Measurements from ENCODE around the gene NLGN1. TPM values are rescaled to one million over a fixed set of nuclear protein-coding genes. Genes with fewer than 3 reads are reported as not detected.

Gene NLGN1
- polyA plus RNA-seq, 2 of the 4 experiments (the other 2 are of a cell fraction): not detected

DNA sequence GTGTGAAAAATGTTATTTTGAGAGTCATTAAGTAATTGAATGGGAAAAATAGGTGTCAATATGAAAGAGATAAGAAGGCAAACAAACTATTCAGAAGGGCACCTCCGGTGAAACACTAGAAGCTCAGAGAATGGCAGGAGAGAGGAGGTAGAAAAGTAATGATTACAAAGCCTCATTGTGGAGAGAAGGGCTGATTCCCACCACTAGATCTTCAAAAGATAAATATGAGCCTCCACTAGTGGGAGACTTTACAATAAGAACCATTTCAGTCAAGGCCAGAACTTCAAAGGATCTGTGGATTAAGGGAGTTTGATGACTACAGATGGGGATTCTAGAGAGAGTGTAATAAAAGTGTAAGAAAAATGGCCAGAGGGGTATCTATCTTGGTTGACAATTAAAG lies 535.6 kb downstream of the NLGN1 start (continued):
- TF ChIP-seq FOSB (CRISPR knock-in tag; IDR thresholded peaks at IDR 0.05) (no peak), HOXB5 (CRISPR knock-in tag; IDR thresholded peaks at IDR 0.05) (no peak), HOXA7 (CRISPR knock-in tag; IDR thresholded peaks at IDR 0.05) (no peak), HEYL (CRISPR knock-in tag; IDR thresholded peaks at IDR 0.05) (no peak)
- TF ChIP-seq, protein P1, sequence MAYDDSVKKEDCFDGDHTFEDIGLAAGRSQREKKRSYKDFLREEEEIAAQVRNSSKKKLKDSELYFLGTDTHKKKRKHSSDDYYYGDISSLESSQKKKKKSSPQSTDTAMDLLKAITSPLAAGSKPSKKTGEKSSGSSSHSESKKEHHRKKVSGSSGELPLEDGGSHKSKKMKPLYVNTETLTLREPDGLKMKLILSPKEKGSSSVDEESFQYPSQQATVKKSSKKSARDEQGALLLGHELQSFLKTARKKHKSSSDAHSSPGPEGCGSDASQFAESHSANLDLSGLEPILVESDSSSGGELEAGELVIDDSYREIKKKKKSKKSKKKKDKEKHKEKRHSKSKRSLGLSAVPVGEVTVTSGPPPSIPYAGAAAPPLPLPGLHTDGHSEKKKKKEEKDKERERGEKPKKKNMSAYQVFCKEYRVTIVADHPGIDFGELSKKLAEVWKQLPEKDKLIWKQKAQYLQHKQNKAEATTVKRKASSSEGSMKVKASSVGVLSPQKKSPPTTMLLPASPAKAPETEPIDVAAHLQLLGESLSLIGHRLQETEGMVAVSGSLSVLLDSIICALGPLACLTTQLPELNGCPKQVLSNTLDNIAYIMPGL (CRISPR knock-in tag; IDR thresholded peaks at IDR 0.05; ENCODE audit: borderline replicate concordance): no peak

DNA sequence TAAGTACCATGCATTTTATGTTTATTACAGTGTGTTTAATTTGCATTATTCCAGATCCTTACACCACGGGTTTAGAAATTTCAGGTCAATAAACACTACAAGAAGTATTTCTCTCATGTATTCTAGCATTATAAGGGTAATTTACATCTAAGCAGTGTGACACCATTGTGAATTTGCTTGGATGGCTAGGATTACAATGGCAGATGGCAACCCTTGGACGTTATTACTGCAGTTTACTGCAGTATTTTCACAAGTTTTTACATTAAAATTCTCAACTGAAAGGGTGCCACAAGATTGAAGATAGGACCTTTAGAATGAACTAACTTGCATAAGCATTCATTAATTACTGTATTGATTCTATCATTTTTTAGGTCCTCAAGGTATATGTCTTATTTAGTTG lies 538.8 kb downstream of the NLGN1 start:
- ChIA-PET CTCF (no interaction called here), POLR2A (no interaction called here)
- Histone ChIP-seq H3K27ac (no peak overlapping the region), H3K4me2 (no peak overlapping the region), H3K9me3 (no peaks in the 10 kb centered on the region), H3K4me3 (no peak overlapping the region), H3K4me1 (peaks cover 7% of the 10 kb centered on the region; the same call in 1 of the 3 replicates)
- no peak for DNase-seq (ENCODE audit: low read depth in 1 of 2, low spot score in 1 of 2)
- TF ChIP-seq NPAS2 (CRISPR knock-in tag; IDR thresholded peaks at IDR 0.05; ENCODE audit: borderline replicate concordance) (no peak), RFX5 (IDR thresholded peaks at IDR 0.05) (no peak), ZNF302 (CRISPR knock-in tag; IDR thresholded peaks at IDR 0.05) (no peak), HOXB13 (CRISPR knock-in tag; IDR thresholded peaks at IDR 0.05; ENCODE audit: low read depth) (no peak), RCOR1 (IDR thresholded peaks at IDR 0.05; ENCODE audit: low read depth, low read length) (no peak), PHF8 (IDR thresholded peaks at IDR 0.05; ENCODE audit: borderline replicate concordance, low read depth) (no peak), SMC3 (IDR thresholded peaks at IDR 0.05) (no peak), TFCP2L1 (CRISPR knock-in tag; IDR thresholded peaks at IDR 0.05) (no peak), RNF2 (IDR thresholded peaks at IDR 0.05; ENCODE audit: borderline replicate concordance, low read depth) (no peak), POLR2A (IDR thresholded peaks at IDR 0.05; ENCODE audit: low read length) (no peak), CHD4 (IDR thresholded peaks at IDR 0.05; ENCODE audit: borderline replicate concordance) (no peak), JUN (IDR thresholded peaks at IDR 0.05) (no peak)
- TF ChIP-seq, protein P2, sequence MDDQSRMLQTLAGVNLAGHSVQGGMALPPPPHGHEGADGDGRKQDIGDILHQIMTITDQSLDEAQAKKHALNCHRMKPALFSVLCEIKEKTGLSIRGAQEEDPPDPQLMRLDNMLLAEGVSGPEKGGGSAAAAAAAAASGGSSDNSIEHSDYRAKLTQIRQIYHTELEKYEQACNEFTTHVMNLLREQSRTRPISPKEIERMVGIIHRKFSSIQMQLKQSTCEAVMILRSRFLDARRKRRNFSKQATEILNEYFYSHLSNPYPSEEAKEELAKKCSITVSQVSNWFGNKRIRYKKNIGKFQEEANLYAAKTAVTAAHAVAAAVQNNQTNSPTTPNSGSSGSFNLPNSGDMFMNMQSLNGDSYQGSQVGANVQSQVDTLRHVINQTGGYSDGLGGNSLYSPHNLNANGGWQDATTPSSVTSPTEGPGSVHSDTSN (IDR thresholded peaks at IDR 0.05): no peak
- FAIRE-seq: no peak
- WGBS (ENCODE audit: missing lambda C conversion rate): 30% methylated on average over 2 of the region's 2 CpGs
- no peak for ATAC-seq

DNA sequence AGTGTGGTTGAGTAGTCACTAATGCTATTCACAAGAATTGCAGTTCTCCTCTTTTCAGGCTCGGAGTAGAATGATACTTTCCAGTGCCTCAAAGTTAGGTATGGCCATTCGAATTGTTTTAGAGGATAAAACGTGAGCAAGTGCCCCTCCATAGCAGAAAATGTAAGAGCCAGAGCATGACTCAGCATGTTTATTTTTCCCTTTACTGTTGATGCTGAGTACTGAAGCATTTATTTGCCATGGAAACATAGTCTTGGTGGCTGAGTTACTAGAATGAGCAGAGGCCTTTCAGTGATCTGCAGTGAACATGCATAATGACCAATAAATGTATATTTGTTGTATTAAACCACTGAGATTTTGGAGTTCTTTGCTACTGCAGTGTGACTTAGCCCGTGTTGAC lies 540.6 kb downstream of the NLGN1 start:
- no peak for FAIRE-seq
- Histone ChIP-seq H3K9me3 (no peaks in the 10 kb centered on the region), H3K27ac (peak overlapping the region; percentile 27 to 33; a peak in 2 of 6 replicates), H3K4me1 (peaks cover 7% of the 10 kb centered on the region; the same call in 1 of the 3 replicates), H3K4me2 (peak overlapping the region; percentile 28; the same call in 2 of the 3 replicates), H3K4me3 (no peak overlapping the region)
- peak in 1 of 2 experiments; percentile 53; a peak in 3 of 6 replicates for ATAC-seq
- CTCF ChIA-PET: no interaction called here
- peak; percentile 81 for TF ChIP-seq NFE2L2 (conservative IDR thresholded peaks at IDR 0.05; ENCODE audit: low read length)
- TF ChIP-seq, protein P3, sequence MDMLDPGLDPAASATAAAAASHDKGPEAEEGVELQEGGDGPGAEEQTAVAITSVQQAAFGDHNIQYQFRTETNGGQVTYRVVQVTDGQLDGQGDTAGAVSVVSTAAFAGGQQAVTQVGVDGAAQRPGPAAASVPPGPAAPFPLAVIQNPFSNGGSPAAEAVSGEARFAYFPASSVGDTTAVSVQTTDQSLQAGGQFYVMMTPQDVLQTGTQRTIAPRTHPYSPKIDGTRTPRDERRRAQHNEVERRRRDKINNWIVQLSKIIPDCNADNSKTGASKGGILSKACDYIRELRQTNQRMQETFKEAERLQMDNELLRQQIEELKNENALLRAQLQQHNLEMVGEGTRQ (IDR thresholded peaks at IDR 0.05): no peak
- TF ChIP-seq HOXB5 (CRISPR knock-in tag; IDR thresholded peaks at IDR 0.05): no peak
- TF ChIP-seq MAFK (IDR thresholded peaks at IDR 0.05; ENCODE audit: partially characterized antibody): peak; percentile 92
- POLR2A ChIA-PET: no interaction called here
- peak in 1 of 2 experiments; percentile 35 for DNase-seq (ENCODE audit: low read depth in 1 of 2, low spot score in 1 of 2)
- WGBS (ENCODE audit: missing lambda C conversion rate): 27% methylated on average over 4 of the region's 4 CpGs
